Measurements from ENCODE around the gene PYROXD2. TPM values are rescaled to one million over a fixed set of nuclear protein-coding genes. Genes with fewer than 3 reads are reported as not detected.

The PYROXD2 gene
- total and polyA plus RNA-seq, 7 donors = 0.46 to 13.2 (median 1.7) TPM

- DNase-seq (no peak), ATAC-seq (no peak)
- no peak for TF ChIP-seq CTCF (IDR thresholded peaks at IDR 0.05)
- 88 to 94% (median 93%) methylated on average over 6 of the region's 6 CpGs for WGBS, 3 donors
- no peak overlapping the region for H3K4me3 ChIP-seq
- H3K4me1 ChIP-seq = peaks cover 10% of the 10 kb centered on the region
- no peak overlapping the region for H3K27ac ChIP-seq
- peaks cover 0 to 4% of the 10 kb centered on the region in 2 donors for H3K36me3 ChIP-seq (ENCODE audit: insufficient read depth in 1 of 2, low read depth in 1 of 2)
- H3K27me3 ChIP-seq (ENCODE audit: insufficient read depth in 3 of 3, low read length in 2 of 3) = no peaks in the 10 kb centered on the region
- no peaks in the 10 kb centered on the region for H3K9me3 ChIP-seq
- intact Hi-C loops (cut with DNase I) = no loop called here
These were observed 18.6 kb downstream of the PYROXD2 start for GRCh38 chr10:98396096-98397063.

GRCh38 chr10:98394851-98395440 is 20.0 kb downstream of the PYROXD2 start:
- no peaks in the 10 kb centered on the region for H3K27me3 ChIP-seq (ENCODE audit: insufficient read depth in 3 of 3, low read length in 2 of 3)
- peaks cover 10% of the 10 kb centered on the region for H3K4me1 ChIP-seq
- H3K27ac ChIP-seq = no peak overlapping the region
- whole genome bisulfite sequencing, 3 donors = 57 to 74% (median 58%) methylated on average over 8 of the region's 8 CpGs
- ATAC-seq (peak in 3 of 4 donors; percentile 26 to 56 (median 34)), DNase-seq (no peak)
- TF ChIP-seq CTCF (IDR thresholded peaks at IDR 0.05) = no peak
- peaks cover 0 to 4% of the 10 kb centered on the region in 2 donors for H3K36me3 ChIP-seq (ENCODE audit: insufficient read depth in 1 of 2, low read depth in 1 of 2)
- intact Hi-C loops (cut with DNase I) = no loop called here
- H3K9me3 ChIP-seq = no peaks in the 10 kb centered on the region
- no peak overlapping the region for H3K4me3 ChIP-seq

GRCh38 chr10:98391578-98391991 is 23.4 kb downstream of the PYROXD2 start:
- DNase-seq = peak; percentile 70 to 77
- no peak overlapping the region for H3K27ac ChIP-seq
- ATAC-seq = peak; percentile 55 to 75 (median 55)

GRCh38 chr10:98391065-98391464 is 23.9 kb downstream of the PYROXD2 start:
- Histone ChIP-seq H3K36me3 (ENCODE audit: insufficient read depth in 1 of 2, low read depth in 1 of 2) (peaks cover 0 to 10% of the 10 kb centered on the region in 2 donors), H3K4me3 (no peak overlapping the region), H3K27me3 (ENCODE audit: insufficient read depth in 3 of 3, low read length in 2 of 3) (no peaks in the 10 kb centered on the region), H3K27ac (no peak overlapping the region), H3K9me3 (no peaks in the 10 kb centered on the region), H3K4me1 (peaks cover 10% of the 10 kb centered on the region)
- intact Hi-C loops (cut with DNase I) = no loop called here
- 79 to 82% (median 79%) methylated on average over 7 of the region's 7 CpGs for WGBS, 3 donors
- no peak for DNase-seq
- ATAC-seq = no peak
- no peak for TF ChIP-seq CTCF (IDR thresholded peaks at IDR 0.05)

More at GRCh38 chr10:98391578-98391991, 23.4 kb downstream of the PYROXD2 start:
- intact Hi-C loops (cut with DNase I) = no loop called here
- no peak for TF ChIP-seq CTCF (IDR thresholded peaks at IDR 0.05)
- H3K9me3 ChIP-seq = no peaks in the 10 kb centered on the region
- H3K4me1 ChIP-seq = peaks cover 10% of the 10 kb centered on the region
- H3K36me3 ChIP-seq (ENCODE audit: insufficient read depth in 1 of 2, low read depth in 1 of 2) = peaks cover 0 to 9% of the 10 kb centered on the region in 2 donors
- 14 to 51% (median 25%) methylated on average over 8 of the region's 8 CpGs for WGBS, 3 donors
- no peak overlapping the region for H3K4me3 ChIP-seq
- H3K27me3 ChIP-seq (ENCODE audit: insufficient read depth in 3 of 3, low read length in 2 of 3) = no peaks in the 10 kb centered on the region

Measured in psoas muscle (tissue), 8 donors.